Activated CD4-positive, alpha-beta T cell treated with anti-CD3 and anti-CD28 coated beads, Interleukin-2, amount 10 ng/mL, durations not matched to agents 24 days and 14 days (primary cell): Measurements from ENCODE around the gene BRINP1. TPM values are rescaled to one million over a fixed set of nuclear protein-coding genes. Genes with fewer than 3 reads are reported as not detected.
"Not testable (repeated sequence)": the region's sequence is repeated elsewhere in the genome, so short reads cannot be mapped to it uniquely, and the experiment has no call there.

Source experiments
- DNase-seq: peaks from one replicate; pipeline ENCODE4 v3.0.0; 2022
- H3K27ac Mint-ChIP-seq: one replicate; pipeline ENCODE4 v1.8.0; 2022; ENCODE audit warnings: mild to moderate bottlenecking, mixed read lengths
- H3K27me3 Mint-ChIP-seq: one replicate; pipeline ENCODE4 v1.8.0; 2022; ENCODE audit warnings: mixed read lengths
- H3K36me3 Mint-ChIP-seq: one replicate; pipeline ENCODE4 v1.8.0; 2022; ENCODE audit warnings: low read depth, mild to moderate bottlenecking, mixed read lengths
- H3K4me1 Mint-ChIP-seq: one replicate; pipeline ENCODE4 v1.8.0; 2021; ENCODE audit warnings: mixed read lengths
- H3K4me3 Mint-ChIP-seq: one replicate; pipeline ENCODE4 v1.8.0; 2022; ENCODE audit warnings: mild to moderate bottlenecking, moderate library complexity, mixed read lengths
- H3K9me3 Mint-ChIP-seq: one replicate; pipeline ENCODE4 v1.8.0; 2021; ENCODE audit warnings: mixed read lengths
- intact Hi-C: fragments of 100-400 bp; cut with micrococcal nuclease; formaldehyde crosslinking; loops from one replicate; pipeline ENCODE4 v1.15.1; 2023
- total RNA-seq: library from RNA; stranded (reverse); gene quantifications from 2 replicates; pipeline ENCODE4 v1.2.3, GENCODE V29; 2022

BRINP1 gene
- total RNA-seq, 1 donor from 2014 or later, result not detected

GRCh38 chr9:119177196-119177595 is 192.0 kb downstream of the BRINP1 start:
- intact Hi-C loops, result no loop called here
- Mint-ChIP-seq H3K4me3 (no peak overlapping the region), H3K36me3 (no peaks in the 10 kb centered on the region), H3K27me3 (no peaks in the 10 kb centered on the region), H3K9me3 (peaks cover 3% of the 10 kb centered on the region), H3K27ac (no peak overlapping the region), H3K4me1 (no peaks in the 10 kb centered on the region)
- DNase-seq, result no peak

GRCh38 chr9:119175581-119175980 is 193.7 kb downstream of the BRINP1 start:
- DNase-seq, result no peak
- H3K36me3 Mint-ChIP-seq, result no peaks in the 10 kb centered on the region
- no peaks in the 10 kb centered on the region for H3K27me3 Mint-ChIP-seq
- H3K27ac Mint-ChIP-seq, result no peak overlapping the region
- H3K4me3 Mint-ChIP-seq, result no peak overlapping the region
- intact Hi-C loops, result no loop called here
- peaks cover 1% of the 10 kb centered on the region for H3K9me3 Mint-ChIP-seq
- no peaks in the 10 kb centered on the region for H3K4me1 Mint-ChIP-seq

- H3K27ac Mint-ChIP-seq, H3K27me3 Mint-ChIP-seq, H3K36me3 Mint-ChIP-seq, H3K9me3 Mint-ChIP-seq, intact Hi-C loops, H3K4me3 Mint-ChIP-seq, H3K4me1 Mint-ChIP-seq, DNase-seq: not testable (repeated sequence)
Observed at GRCh38 chr9:119169222-119169621, 200.0 kb downstream of the BRINP1 start.

- Mint-ChIP-seq H3K4me3 (no peak overlapping the region), H3K9me3 (no peaks in the 10 kb centered on the region), H3K27ac (no peak overlapping the region), H3K27me3 (no peaks in the 10 kb centered on the region), H3K4me1 (no peaks in the 10 kb centered on the region), H3K36me3 (no peaks in the 10 kb centered on the region)
- no peak for DNase-seq
- intact Hi-C loops, result no loop called here
Observed at GRCh38 chr9:119167876-119168275, 201.4 kb downstream of the BRINP1 start.

GRCh38 chr9:119167267-119167666 is 202.0 kb downstream of the BRINP1 start:
- no peaks in the 10 kb centered on the region for H3K36me3 Mint-ChIP-seq
- intact Hi-C loops, result no loop called here

GRCh38 chr9:119166096-119166495 is 203.1 kb downstream of the BRINP1 start:
- Mint-ChIP-seq H3K4me1 (no peaks in the 10 kb centered on the region), H3K9me3 (no peaks in the 10 kb centered on the region), H3K4me3 (no peak overlapping the region), H3K27me3 (no peaks in the 10 kb centered on the region), H3K36me3 (no peaks in the 10 kb centered on the region), H3K27ac (no peak overlapping the region)
- intact Hi-C loops, result no loop called here
- no peak for DNase-seq

More at GRCh38 chr9:119167267-119167666, 202.0 kb downstream of the BRINP1 start:
- Mint-ChIP-seq H3K4me1 (no peaks in the 10 kb centered on the region), H3K9me3 (no peaks in the 10 kb centered on the region), H3K4me3 (no peak overlapping the region), H3K27ac (no peak overlapping the region), H3K27me3 (no peaks in the 10 kb centered on the region)
- no peak for DNase-seq

- Mint-ChIP-seq H3K36me3 (no peaks in the 10 kb centered on the region), H3K4me1 (no peaks in the 10 kb centered on the region), H3K4me3 (no peak overlapping the region), H3K27ac (no peak overlapping the region), H3K9me3 (no peaks in the 10 kb centered on the region), H3K27me3 (no peaks in the 10 kb centered on the region)
- intact Hi-C loops, result no loop called here
- DNase-seq, result no peak
Observed at GRCh38 chr9:119165131-119165530, 204.1 kb downstream of the BRINP1 start.

- Mint-ChIP-seq H3K27me3 (no peaks in the 10 kb centered on the region), H3K36me3 (no peaks in the 10 kb centered on the region), H3K27ac (no peak overlapping the region), H3K4me1 (no peaks in the 10 kb centered on the region), H3K9me3 (no peaks in the 10 kb centered on the region), H3K4me3 (no peak overlapping the region)
- DNase-seq, result no peak
- intact Hi-C loops, result no loop called here
Observed at GRCh38 chr9:119164716-119165115, 204.5 kb downstream of the BRINP1 start.

- DNase-seq, result no peak
- no peaks in the 10 kb centered on the region for H3K27me3 Mint-ChIP-seq
- no peak overlapping the region for H3K27ac Mint-ChIP-seq
- intact Hi-C loops, result no loop called here
- no peaks in the 10 kb centered on the region for H3K4me1 Mint-ChIP-seq
- H3K4me3 Mint-ChIP-seq, result no peak overlapping the region
- H3K9me3 Mint-ChIP-seq, result no peaks in the 10 kb centered on the region
- no peaks in the 10 kb centered on the region for H3K36me3 Mint-ChIP-seq
Observed at GRCh38 chr9:119160551-119160950, 208.7 kb downstream of the BRINP1 start.

GRCh38 chr9:119159386-119159785 is 209.8 kb downstream of the BRINP1 start:
- DNase-seq, result no peak
- Mint-ChIP-seq H3K27me3 (no peaks in the 10 kb centered on the region), H3K36me3 (no peaks in the 10 kb centered on the region), H3K27ac (no peak overlapping the region), H3K9me3 (no peaks in the 10 kb centered on the region), H3K4me1 (no peaks in the 10 kb centered on the region), H3K4me3 (no peak overlapping the region)
- intact Hi-C loops, result no loop called here

GRCh38 chr9:119157196-119157595 is 212.0 kb downstream of the BRINP1 start:
- Mint-ChIP-seq H3K27me3 (no peaks in the 10 kb centered on the region), H3K4me3 (no peak overlapping the region), H3K9me3 (no peaks in the 10 kb centered on the region), H3K36me3 (no peaks in the 10 kb centered on the region), H3K27ac (no peak overlapping the region), H3K4me1 (no peaks in the 10 kb centered on the region)
- DNase-seq, result no peak
- intact Hi-C loops, result no loop called here

- Mint-ChIP-seq H3K9me3 (no peaks in the 10 kb centered on the region), H3K27ac (no peak overlapping the region), H3K36me3 (no peaks in the 10 kb centered on the region), H3K4me3 (no peak overlapping the region), H3K27me3 (no peaks in the 10 kb centered on the region), H3K4me1 (no peaks in the 10 kb centered on the region)
- DNase-seq, result no peak
- intact Hi-C loops, result no loop called here
Observed at GRCh38 chr9:119156354-119156753, 212.9 kb downstream of the BRINP1 start.

GRCh38 chr9:119154527-119154926 is 214.7 kb downstream of the BRINP1 start:
- no peak for DNase-seq
- no peaks in the 10 kb centered on the region for H3K36me3 Mint-ChIP-seq
- H3K27me3 Mint-ChIP-seq, result no peaks in the 10 kb centered on the region
- no peak overlapping the region for H3K27ac Mint-ChIP-seq
- no peaks in the 10 kb centered on the region for H3K4me1 Mint-ChIP-seq
- intact Hi-C loops, result no loop called here
- no peak overlapping the region for H3K4me3 Mint-ChIP-seq
- no peaks in the 10 kb centered on the region for H3K9me3 Mint-ChIP-seq

GRCh38 chr9:119153402-119153801 is 215.8 kb downstream of the BRINP1 start:
- no peak for DNase-seq
- Mint-ChIP-seq H3K36me3 (no peaks in the 10 kb centered on the region), H3K4me3 (no peak overlapping the region), H3K27ac (no peak overlapping the region), H3K4me1 (no peaks in the 10 kb centered on the region), H3K27me3 (no peaks in the 10 kb centered on the region), H3K9me3 (no peaks in the 10 kb centered on the region)
- intact Hi-C loops, result no loop called here

- intact Hi-C loops, result no loop called here
- no peaks in the 10 kb centered on the region for H3K9me3 Mint-ChIP-seq
- no peaks in the 10 kb centered on the region for H3K36me3 Mint-ChIP-seq
- no peak overlapping the region for H3K27ac Mint-ChIP-seq
- H3K27me3 Mint-ChIP-seq, result no peaks in the 10 kb centered on the region
- H3K4me3 Mint-ChIP-seq, result no peak overlapping the region
- H3K4me1 Mint-ChIP-seq, result no peaks in the 10 kb centered on the region
- no peak for DNase-seq
Observed at GRCh38 chr9:119148855-119149254, 220.4 kb downstream of the BRINP1 start.
